Measurements from ENCODE around the gene NMBR.

DNA sequence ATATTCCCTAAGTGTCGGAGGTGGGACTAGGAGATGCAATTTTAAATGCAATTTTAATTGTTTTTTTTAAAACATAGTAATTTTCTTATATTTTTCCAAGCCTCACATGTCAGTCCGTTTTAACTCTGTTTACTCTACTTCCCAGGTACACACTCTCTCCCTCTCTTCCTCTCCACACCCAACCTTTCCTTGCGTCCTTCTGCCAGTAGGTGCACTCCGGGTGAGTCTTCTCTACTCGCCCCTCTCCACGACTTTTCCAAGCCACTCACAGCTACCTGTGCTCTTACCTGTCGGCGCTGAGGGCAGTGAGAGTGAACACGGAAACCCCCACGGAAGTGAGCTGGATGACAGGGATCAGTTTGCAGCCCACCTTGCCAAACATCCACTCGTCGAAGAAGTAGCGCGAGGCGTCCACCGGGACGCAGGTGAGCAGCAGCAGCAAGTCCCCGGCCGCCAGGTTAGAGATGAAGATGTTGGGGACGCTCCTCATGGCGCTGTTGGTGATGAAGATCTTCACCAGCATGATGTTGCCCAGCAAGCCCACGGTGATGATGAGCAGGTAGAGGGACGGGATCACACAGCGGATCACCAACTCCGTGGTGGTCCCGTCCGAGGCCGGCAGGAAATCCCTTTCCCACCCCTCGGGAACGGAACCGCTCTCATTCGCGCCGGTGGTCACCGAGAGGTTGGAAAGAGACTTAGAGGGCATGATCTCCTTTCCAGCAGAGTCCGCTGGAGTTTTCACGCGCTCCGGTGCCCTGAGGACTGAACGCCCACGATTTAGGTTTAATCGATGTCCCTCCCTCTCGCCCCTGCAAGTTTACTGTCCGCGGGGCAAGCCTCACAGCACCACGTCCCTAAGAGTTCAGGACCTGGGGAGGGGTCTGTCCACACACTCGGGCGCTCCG is 58.7 kb downstream of the NMBR start:
- TF ChIP-seq, protein P1, sequence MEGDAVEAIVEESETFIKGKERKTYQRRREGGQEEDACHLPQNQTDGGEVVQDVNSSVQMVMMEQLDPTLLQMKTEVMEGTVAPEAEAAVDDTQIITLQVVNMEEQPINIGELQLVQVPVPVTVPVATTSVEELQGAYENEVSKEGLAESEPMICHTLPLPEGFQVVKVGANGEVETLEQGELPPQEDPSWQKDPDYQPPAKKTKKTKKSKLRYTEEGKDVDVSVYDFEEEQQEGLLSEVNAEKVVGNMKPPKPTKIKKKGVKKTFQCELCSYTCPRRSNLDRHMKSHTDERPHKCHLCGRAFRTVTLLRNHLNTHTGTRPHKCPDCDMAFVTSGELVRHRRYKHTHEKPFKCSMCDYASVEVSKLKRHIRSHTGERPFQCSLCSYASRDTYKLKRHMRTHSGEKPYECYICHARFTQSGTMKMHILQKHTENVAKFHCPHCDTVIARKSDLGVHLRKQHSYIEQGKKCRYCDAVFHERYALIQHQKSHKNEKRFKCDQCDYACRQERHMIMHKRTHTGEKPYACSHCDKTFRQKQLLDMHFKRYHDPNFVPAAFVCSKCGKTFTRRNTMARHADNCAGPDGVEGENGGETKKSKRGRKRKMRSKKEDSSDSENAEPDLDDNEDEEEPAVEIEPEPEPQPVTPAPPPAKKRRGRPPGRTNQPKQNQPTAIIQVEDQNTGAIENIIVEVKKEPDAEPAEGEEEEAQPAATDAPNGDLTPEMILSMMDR (IDR thresholded peaks at IDR 0.05): no peak
- TF ChIP-seq POLR2A (IDR thresholded peaks at IDR 0.05): no peak
